ENCODE data around the gene SDR39U1.

DNA sequence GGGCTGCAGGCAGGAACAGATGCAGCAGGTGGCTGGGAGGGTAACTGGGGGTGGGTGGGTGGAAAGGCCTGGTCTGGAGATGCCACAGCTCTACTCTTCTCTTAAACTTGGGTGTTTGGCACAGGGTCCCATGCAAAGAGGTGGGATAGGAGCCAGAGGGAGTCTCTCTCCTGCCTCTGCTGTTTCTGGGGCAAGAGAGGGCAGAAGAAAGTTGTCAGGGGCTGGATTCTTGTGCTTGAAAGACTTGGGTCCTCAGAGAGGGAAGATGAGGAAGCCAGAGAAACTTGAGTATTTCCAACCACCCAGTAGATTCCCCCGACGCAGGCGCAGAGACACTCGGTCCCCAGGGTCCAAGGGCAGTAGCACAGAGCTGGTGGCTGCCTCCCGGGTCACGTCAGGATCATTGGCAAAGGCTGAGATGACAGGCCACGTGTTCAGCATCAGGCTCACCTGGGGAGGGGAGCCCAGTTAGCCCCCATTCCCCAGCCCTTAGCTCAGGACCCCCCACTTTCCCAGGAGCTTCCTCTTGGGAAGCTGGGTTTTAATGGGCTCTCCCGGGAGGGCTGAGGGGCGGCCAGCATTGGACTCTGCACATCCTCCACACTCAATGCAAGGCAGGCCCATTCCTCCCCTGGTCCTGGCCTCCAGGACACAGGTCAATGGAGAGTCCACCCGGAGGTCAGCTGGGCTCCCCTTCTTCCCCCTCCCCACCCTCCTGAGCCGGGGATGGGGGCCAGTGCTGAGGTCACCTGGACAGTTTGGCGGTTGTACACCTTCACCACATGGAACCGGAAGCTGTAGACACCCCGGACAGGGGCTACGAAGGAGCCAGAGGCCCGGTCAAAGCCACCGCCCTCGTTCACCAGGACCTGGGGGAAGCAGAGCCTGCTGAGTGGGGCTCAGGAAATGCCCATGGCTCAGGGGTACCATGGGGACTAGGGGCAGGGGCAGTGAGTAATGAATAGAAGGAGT lies 14.8 kb downstream of the SDR39U1 start:
- TF ChIP-seq POLR2A (IDR thresholded peaks at IDR 0.05) = no peak
- TF ChIP-seq, protein P1, sequence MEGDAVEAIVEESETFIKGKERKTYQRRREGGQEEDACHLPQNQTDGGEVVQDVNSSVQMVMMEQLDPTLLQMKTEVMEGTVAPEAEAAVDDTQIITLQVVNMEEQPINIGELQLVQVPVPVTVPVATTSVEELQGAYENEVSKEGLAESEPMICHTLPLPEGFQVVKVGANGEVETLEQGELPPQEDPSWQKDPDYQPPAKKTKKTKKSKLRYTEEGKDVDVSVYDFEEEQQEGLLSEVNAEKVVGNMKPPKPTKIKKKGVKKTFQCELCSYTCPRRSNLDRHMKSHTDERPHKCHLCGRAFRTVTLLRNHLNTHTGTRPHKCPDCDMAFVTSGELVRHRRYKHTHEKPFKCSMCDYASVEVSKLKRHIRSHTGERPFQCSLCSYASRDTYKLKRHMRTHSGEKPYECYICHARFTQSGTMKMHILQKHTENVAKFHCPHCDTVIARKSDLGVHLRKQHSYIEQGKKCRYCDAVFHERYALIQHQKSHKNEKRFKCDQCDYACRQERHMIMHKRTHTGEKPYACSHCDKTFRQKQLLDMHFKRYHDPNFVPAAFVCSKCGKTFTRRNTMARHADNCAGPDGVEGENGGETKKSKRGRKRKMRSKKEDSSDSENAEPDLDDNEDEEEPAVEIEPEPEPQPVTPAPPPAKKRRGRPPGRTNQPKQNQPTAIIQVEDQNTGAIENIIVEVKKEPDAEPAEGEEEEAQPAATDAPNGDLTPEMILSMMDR (IDR thresholded peaks at IDR 0.05) = no peak

Measured in right lobe of liver (tissue), 4 donors.